SK-N-MC (cell line): Measurements from ENCODE around the gene TMEM60.

Source experiments
- DNase-seq: peaks from one replicate; pipeline ENCODE4 v3.0.0-alpha.2; 2011; ENCODE audit warnings: low read depth, low spot score
- H3K27ac ChIP-seq: fragments of 200-600 bp; sonication (generic); 2 replicates; pipeline ENCODE4 v1.5.1; 2016; ENCODE audit warnings: mixed run types
- H3K36me3 ChIP-seq: fragments of 200-600 bp; sonication (generic); 2 replicates; pipeline ENCODE4 v1.6.1; 2017; ENCODE audit warnings: antibody characterized with exemption, low read length, mixed read lengths; ENCODE audit not compliant: insufficient read depth
- H3K4me3 ChIP-seq: fragments of 200-600 bp; sonication (generic); 2 replicates; pipeline ENCODE4 v1.5.1; 2016
- H3K9ac ChIP-seq: fragments of 200-600 bp; sonication (generic); 2 replicates; pipeline ENCODE4 v1.8.0; 2017; ENCODE audit warnings: mixed run types, mixed read lengths; ENCODE audit not compliant: insufficient read length
- H3K9me3 ChIP-seq: fragments of 200-600 bp; sonication (generic); 2 replicates; pipeline ENCODE4 v1.6.1; 2017; ENCODE audit warnings: low read depth, mild to moderate bottlenecking, antibody characterized with exemption, low read length, moderate library complexity, mixed read lengths
- EZH2 ChIP-seq: fragments of 200-600 bp; sonication (generic); IDR thresholded peaks from one replicate; pipeline ENCODE4 v1.6.1; 2017; ENCODE audit warnings: antibody characterized with exemption
- FOXP2 ChIP-seq: optimal IDR thresholded peaks from 2 replicates; pipeline ENCODE3; 2011; ENCODE audit warnings: mild to moderate bottlenecking, moderate library complexity; ENCODE audit not compliant: insufficient read depth; ENCODE audit errors: extremely low read length, control extremely low read depth
- POLR2AphosphoS5 ChIP-seq: IDR thresholded peaks from 2 replicates; pipeline ENCODE4 v1.6.1; 2012; ENCODE audit warnings: mild to moderate bottlenecking, low read depth, low read length, borderline replicate concordance

Gene TMEM60

GRCh38 chr7:77820967-77821366 is 22.7 kb upstream of the TMEM60 start:
- Histone ChIP-seq H3K36me3 (peaks cover 28% of the 10 kb centered on the region), H3K9ac (no peak overlapping the region), H3K4me3 (no peak overlapping the region), H3K27ac (no peak overlapping the region), H3K9me3 (peaks cover 18% of the 10 kb centered on the region; the same call in 1 of the 2 replicates)
- TF ChIP-seq FOXP2 (no peak), POLR2AphosphoS5 (no peak), EZH2 (no peak)
- no peak for DNase-seq

- H3K36me3 ChIP-seq: peaks cover 31% of the 10 kb centered on the region
Measured at GRCh38 chr7:77819021-77819420, 20.8 kb upstream of the TMEM60 start.

GRCh38 chr7:77813180-77813579 is 14.9 kb upstream of the TMEM60 start:
- Histone ChIP-seq H3K27ac (no peak overlapping the region), H3K4me3 (no peak overlapping the region), H3K36me3 (peaks cover 29% of the 10 kb centered on the region), H3K9ac (no peak overlapping the region), H3K9me3 (no peaks in the 10 kb centered on the region)
- no peak for DNase-seq
- TF ChIP-seq FOXP2: no peak
- TF ChIP-seq POLR2AphosphoS5: no peak
- TF ChIP-seq EZH2: no peak

More at GRCh38 chr7:77819021-77819420, 20.8 kb upstream of the TMEM60 start:
- Histone ChIP-seq H3K27ac (no peak overlapping the region), H3K9me3 (peaks cover 10% of the 10 kb centered on the region; the same call in 1 of the 2 replicates), H3K4me3 (no peak overlapping the region), H3K9ac (no peak overlapping the region)
- TF ChIP-seq POLR2AphosphoS5 (no peak), FOXP2 (no peak), EZH2 (no peak)
- DNase-seq: no peak

- Histone ChIP-seq H3K4me3 (no peak overlapping the region), H3K9me3 (no peaks in the 10 kb centered on the region; the same call in 1 of the 2 replicates), H3K36me3 (peaks cover 26% of the 10 kb centered on the region), H3K9ac (no peak overlapping the region), H3K27ac (no peak overlapping the region)
- no peak for TF ChIP-seq EZH2
- no peak for TF ChIP-seq FOXP2
- TF ChIP-seq POLR2AphosphoS5: no peak
- DNase-seq: no peak
Measured at GRCh38 chr7:77812290-77812685, 14.1 kb upstream of the TMEM60 start.

GRCh38 chr7:77811516-77812289 is 13.5 kb upstream of the TMEM60 start:
- Histone ChIP-seq H3K27ac (no peak overlapping the region), H3K4me3 (no peak overlapping the region), H3K9ac (no peak overlapping the region), H3K36me3 (peaks cover 21% of the 10 kb centered on the region), H3K9me3 (no peaks in the 10 kb centered on the region; the same call in 1 of the 2 replicates)
- DNase-seq: no peak
- TF ChIP-seq EZH2 (no peak), FOXP2 (no peak), POLR2AphosphoS5 (no peak)

- H3K9me3 ChIP-seq: no peaks in the 10 kb centered on the region; the same call in 1 of the 2 replicates
- no peak overlapping the region for H3K9ac ChIP-seq
- H3K27ac ChIP-seq: no peak overlapping the region
- no peak for DNase-seq
- peaks cover 14% of the 10 kb centered on the region for H3K36me3 ChIP-seq
- no peak for TF ChIP-seq POLR2AphosphoS5
- no peak for TF ChIP-seq EZH2
- TF ChIP-seq FOXP2: no peak
- no peak overlapping the region for H3K4me3 ChIP-seq
Measured at GRCh38 chr7:77808517-77808916, 10.3 kb upstream of the TMEM60 start.

GRCh38 chr7:77806425-77806824 is 8.2 kb upstream of the TMEM60 start:
- no peak overlapping the region for H3K27ac ChIP-seq
- H3K9ac ChIP-seq: no peak overlapping the region
- no peak for TF ChIP-seq FOXP2
- no peak for TF ChIP-seq POLR2AphosphoS5
- no peak for TF ChIP-seq EZH2
- H3K36me3 ChIP-seq: peaks cover 10% of the 10 kb centered on the region; the same call in 1 of the 2 replicates
- H3K4me3 ChIP-seq: no peak overlapping the region
- no peak for DNase-seq
- H3K9me3 ChIP-seq: no peaks in the 10 kb centered on the region; the same call in 1 of the 2 replicates

- no peak for TF ChIP-seq EZH2
- TF ChIP-seq POLR2AphosphoS5: peak; percentile 53; the same call in 1 of the 2 replicates
- no peak for TF ChIP-seq FOXP2
- DNase-seq: peak; percentile 78
- H3K9ac ChIP-seq: no peak overlapping the region
- peak overlapping the region; percentile 80 for H3K27ac ChIP-seq
- H3K9me3 ChIP-seq: no peaks in the 10 kb centered on the region; the same call in 1 of the 2 replicates
- peak overlapping the region; percentile 0 for H3K4me3 ChIP-seq
- H3K36me3 ChIP-seq: peaks cover 6% of the 10 kb centered on the region; the same call in 1 of the 2 replicates
Measured at GRCh38 chr7:77802557-77803405, 4.5 kb upstream of the TMEM60 start.

- no peak overlapping the region for H3K4me3 ChIP-seq
- no peak overlapping the region for H3K9ac ChIP-seq
Measured at GRCh38 chr7:77800730-77801129, 2.5 kb upstream of the TMEM60 start.

More at GRCh38 chr7:77800730-77801129, 2.5 kb upstream of the TMEM60 start:
- H3K36me3 ChIP-seq: peaks cover 5% of the 10 kb centered on the region
- DNase-seq: no peak
- no peaks in the 10 kb centered on the region for H3K9me3 ChIP-seq
- no peak overlapping the region for H3K27ac ChIP-seq
- TF ChIP-seq FOXP2: no peak
- TF ChIP-seq EZH2: no peak
- TF ChIP-seq POLR2AphosphoS5: no peak
